ENCODE data around the gene AUH.
"Not testable (repeated sequence)": the region's sequence is repeated elsewhere in the genome, so short reads cannot be mapped to it uniquely, and the experiment has no call there.

AUH gene

DNA sequence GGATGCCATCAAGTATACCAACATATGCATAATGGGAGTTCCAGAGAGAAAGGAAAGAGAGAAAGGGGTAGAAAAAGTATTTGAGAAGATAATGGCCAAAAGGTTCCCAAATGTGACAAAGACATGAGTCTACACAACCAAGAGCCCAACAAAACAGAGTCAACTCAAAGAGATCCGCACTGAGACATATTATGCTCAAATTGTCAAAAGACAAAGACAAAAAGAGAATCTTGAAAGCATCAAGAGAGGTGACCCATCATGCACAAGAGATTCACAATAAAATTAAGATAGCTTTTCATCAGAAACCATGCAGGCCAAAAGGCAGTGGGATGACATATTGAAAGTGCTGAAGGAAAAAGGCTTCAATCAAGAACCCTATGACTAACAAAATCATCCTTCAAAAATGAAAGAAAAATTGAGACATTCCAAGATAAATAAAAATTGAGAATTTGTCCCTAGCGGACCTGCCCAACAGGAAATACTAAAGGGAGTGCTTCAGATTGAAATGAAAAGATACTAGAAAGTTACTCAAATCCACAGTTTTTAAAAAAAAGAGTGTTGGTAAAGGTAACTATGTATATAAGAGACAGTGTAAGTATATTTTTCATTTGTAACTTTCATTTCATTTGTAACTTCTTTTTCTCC lies 160.9 kb downstream of the AUH start:
- no peak for DNase-seq

DNA sequence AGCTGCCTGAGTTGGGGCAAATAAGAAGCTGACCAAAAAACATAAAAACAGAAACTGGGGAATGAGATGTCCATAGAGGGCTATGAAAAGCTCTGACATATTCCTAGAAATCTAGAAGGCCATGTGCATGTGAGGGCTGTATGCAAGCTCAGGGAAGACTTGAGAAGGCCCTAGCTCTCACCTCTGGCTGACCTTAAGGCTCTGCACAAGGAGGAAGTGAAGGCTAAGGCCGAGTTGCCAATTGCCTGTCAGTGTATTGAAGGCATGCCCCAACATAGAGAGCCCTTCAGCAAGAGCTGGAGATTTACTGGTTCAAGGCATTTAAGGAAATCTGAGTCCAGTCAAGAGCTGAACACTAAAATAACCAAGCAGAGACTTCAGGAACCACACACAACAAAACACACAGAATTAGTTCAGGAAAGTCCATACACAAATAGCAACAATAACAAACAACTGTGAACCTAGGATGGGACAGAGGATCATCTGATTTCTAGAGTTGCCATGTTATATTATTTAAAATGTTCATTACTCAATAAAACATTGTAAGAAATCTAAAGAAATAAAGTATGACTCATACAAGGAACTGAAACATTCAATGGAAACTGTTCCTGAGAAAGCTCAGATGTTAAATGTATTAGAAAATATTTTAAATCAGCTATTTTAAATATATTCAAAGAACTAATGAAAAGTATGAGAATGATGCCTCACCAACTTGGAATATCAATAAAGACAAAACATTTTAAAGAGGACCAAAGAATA lies 161.8 kb downstream of the AUH start:
- DNase-seq, result no peak

DNA sequence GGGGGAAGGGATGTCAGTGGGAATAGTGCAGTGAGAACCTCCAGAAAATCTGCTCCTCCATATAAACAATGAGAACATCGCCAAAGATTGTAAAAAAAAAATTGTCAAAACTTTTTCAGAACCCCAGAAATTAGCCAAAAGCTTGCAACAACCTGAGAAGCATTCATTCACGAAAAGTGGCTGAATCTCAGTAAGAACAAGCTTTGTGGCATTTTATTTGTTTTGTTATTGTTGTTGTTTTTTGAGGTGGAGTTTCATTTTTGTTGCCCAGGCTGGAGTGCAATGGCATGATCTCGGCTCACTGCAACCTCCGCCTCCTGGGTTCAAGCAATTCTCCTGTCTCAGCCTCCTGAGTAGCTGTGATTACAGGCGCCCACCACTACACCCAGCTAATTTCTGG lies 162.8 kb downstream of the AUH start:
- DNase-seq, result not testable (repeated sequence)

DNA sequence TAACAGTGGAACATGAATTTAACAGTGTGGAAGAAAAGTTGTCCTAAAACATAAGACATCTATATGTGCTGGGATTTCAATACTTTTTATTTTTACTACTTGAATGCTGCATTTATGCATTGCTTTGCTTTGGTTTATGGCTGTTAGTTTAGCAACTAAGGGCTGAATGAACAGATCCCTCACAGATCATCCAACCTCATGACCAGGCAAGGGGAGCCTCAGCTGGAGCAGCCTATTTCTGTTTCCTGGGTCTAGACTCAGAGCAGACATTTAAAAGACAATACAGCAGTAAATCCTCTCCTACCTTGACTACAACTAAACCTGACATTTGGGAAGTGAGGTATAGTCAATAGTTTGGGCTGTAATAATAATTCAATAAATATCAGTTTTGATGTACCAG lies 163.3 kb downstream of the AUH start:
- no peak for DNase-seq

DNA sequence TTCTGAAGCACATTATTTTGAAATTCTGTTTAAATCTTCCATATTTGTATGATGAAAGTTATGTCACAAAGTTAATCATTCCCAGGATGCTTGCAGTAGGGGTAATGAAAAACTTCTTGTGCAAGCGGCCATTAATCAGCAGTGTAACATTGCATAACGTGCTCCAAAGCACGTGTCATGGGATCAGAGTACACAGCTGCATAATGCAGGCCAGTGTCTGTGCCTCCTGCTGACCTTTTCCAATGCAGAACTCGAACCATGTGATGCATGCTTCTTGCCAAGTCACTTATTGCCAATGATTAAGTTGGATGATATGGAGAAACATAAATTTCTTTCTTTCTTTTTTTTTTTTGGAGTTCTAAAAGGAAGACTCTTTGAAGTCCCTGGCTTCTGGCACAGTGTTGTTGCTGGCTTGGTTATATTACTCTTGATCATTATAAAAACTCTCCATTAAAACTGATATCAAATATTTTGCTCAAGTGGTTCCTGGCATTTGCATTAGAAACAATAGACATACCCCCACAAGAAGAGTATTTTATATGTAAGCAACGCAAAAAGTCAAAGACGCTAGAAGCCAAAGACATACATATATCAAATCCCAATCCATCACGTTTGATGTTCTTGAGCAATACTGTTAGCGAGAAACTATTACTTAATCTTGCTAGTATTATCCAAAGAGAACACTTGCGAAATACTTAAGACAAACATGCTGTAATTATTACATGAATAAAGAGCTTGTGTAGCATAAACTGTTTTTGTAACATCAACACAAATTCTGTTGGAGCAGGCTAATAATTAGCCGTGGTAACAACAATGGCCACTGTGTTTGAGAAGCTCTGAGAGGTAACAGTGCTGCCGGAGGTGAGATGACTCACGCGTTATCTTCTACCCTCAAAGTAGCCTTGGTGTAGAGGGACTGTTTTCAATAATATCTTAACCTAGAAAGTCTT lies 164.2 kb downstream of the AUH start:
- DNase-seq, result no peak

DNA sequence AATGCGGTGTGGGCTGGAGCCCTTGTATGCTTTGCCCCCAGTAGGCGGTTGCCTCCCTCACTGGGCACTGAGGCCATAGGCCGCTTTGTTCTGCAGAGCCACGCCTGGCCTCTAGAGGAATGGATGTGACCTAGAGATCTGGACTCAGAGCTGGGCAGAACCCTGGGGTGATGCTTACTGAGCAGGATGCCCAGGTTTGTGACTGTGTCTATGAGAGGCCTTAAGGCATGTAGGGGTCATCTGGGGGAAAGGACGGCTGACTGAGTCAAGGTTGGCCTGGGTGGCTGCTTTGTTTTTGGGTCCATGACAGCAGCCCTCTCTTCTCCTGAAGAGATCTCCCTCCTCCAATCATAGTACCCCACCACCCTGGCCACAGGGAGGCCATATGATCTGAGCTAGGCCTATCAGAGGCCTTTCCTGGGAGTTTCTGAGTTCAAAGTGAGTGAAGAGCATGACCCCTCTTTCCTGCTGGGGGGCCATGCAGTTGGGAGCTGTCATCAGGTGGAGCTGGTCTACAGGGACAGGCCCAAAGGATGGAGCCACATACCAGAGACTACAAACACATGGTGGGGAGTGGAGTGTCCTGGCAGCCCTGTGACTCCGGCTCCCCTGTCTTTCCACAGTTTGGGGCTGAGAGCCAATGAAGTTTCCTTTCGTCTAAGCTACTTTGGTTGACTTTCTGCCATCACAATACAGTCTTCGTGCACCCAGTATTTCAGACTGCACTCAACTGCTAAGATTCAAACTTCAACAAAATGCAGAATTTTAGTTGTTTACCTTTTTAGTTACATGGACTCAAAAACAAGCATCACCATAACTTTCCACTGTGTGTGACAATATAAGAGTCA lies 165.4 kb downstream of the AUH start:
- DNase-seq, result no peak

DNA sequence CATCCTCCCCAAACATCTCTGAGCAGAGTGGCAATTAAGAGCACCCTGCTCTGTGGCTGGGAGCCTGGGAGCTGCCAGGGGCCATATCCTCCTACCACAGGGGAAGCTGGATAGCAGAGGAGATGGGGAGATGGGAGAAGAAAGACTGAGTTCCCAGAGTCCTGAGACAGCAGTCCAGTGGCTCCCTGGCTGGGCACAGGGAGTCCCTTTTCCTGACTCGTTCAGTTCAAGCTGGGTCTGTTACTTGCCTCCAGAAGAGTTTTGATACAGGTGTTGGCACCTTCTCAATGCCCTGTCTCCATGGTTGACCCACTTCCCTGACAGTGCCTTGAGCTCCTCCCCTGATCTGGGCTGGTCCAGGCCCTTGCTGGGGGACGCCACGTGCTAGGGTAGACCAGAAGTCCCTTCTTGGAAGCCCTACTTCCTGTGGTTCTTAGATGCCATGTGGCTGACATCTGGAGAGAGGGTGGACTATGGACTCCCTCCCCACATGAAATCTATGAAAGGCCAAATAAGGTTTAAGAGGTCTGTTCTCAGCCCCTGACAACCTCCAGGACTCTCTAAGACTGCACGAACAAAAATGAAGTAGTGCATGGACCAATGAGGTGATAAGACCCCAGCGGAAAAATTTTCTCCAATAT lies 166.2 kb downstream of the AUH start:
- DNase-seq, result no peak

DNA sequence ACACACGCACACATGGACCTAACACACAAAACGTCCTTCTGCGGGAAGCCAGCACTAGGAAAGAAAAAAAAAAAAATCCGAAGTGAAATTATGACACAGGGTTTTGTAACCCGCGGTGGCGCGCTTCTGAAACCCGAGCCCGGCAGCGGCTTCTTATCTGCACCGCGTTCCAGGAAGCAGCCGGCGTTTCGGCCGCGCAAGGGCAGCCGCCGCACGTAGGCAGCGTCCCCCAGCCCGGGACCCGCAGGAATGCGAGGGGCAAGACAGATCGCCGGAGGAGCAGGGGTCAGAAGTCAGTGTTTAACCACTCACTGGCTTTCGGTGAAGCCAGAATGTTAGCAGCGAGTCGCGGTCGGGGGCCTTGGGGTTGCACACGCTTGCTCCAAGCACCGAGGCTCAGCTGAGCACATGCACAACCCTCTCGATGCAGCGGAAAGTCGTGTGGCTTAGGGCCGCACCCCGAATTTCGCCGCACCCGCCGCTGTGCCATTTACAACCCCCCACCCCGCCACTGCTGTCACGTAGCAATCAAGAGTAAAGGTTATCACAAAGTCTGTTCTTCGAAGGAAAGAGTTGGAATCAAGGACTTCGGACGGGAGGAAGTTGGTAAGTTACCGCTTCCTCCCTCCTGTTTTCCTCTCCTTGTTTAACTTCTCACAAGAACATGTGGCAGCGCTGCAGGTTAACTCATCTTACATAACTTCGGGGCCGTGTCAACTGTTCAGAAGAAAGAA lies 167.9 kb downstream of the AUH start:
- no peak for DNase-seq

DNA sequence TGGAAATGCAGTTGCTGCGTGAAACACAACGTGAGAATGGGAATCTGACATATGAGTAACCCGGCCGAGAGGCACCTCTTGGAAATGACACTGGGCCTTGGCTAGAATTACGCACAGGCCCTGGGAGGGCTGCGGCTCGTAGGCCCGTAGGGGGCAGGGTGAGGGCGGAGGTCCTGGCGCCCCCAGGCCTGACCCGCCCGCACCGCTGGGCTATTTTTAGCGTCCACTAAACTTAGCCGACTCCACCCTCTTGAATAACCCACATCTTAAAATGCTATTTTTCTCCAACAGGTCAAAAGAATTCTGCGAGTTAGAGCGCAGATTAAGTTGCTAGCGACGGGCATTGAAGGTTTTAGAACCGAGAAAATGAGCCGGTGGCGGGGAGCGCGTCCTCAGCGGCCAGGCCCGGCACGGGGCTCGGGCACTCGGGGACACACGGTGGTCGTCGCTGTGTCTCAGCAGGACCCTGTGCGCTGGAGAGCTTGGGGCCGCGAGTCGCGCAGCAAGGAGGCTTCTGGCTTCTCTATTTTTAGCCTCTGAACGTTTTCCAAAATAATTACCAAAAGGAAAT lies 168.5 kb downstream of the AUH start:
- DNase-seq, result no peak

DNA sequence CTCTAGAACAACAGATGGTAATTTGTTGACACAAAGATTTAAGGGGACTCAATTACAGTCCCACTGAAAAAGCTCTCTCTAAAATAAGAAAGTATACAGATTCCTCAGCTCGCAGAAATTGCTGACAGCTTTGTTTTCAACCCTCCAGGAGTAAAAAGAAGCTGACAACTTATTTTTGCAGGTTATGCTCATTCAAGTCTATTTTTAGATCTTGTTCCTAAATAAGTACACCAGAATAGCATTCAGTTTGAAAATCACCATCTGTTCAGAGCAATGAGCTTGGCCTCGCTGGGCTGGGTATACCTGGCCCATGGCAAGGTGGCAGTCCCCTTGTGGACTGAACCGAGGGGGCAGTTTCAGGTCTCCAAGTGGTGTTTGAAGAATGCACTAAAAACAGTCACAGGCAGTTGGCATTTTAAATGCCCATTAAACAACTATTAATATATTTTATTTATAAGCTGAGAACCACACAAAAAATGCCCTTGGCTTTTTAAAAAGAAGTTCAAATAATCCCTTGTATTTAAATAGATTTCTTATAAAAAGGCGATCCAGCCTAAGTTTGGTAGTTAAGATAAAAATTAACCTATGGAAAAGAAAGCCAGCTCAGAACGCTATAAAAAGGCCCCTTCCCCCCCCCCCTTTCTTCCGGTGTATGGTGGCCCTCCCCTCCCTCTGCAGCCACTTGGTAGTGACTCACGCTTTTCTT lies 169.2 kb downstream of the AUH start:
- no peak for DNase-seq

DNA sequence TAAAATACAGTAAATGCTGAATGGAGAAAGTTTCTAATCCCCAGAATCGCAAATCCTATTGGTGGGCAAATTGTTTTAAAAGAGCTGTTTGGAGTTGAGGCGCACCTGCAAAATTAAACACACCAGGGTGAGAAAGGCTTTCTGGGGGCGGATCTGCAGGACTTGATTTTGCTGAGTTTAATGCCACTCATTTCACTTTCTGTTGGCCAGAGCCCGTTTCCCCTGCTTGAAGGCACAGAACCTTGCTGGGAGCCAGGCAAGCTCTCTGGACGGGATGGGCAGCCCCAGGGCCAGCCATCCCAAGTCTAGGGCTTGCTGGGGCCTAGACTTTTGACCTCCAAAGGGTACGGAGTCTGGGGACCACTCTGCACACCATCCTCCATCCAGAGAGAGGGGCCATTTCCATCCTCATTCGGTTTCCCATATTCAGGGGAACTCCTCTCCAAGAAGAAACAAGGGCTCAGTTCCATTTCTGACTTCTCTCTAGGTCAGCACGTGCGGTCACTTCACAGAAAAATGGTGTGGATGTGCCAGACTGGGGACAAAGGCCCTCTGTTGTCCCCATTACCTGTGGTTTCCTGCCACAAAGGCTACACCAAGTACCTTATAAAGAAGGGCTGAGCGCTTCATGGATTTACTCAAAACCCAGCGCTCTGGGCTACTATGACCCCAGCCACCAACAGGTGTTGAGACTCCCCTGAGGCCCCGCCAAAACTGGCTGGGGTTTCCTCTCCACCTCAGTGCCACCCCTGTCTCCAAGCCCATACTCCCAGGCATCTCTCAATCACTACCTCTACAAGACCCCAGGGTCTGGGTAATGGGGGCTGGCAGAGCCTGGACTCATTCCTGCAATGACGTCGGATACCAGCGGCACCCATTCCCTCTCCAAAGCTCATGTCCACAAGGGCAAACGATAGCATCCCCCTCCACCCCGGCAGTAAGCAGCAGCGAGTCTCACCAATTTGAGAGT lies 170.0 kb downstream of the AUH start:
- no peak for DNase-seq

DNA sequence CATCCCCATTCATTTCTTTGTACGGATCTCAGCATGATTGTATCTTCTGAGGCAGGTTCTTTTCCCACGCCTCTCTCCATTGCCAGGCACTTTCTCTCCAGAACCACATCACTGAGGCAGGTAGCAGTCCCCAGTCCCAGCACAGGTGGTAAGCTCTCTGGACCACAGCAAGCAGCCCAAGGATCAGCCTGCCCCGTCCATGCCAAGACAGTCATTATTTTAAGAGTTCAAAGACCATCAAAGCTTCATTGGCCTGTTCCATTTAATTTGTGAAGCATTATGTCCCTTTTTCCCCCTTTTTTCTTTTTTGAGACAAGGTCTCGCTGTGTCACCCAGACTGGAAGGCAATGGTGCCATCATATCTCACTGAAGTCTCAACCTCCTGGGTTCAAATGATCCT lies 171.7 kb downstream of the AUH start:
- no peak for DNase-seq

DNA sequence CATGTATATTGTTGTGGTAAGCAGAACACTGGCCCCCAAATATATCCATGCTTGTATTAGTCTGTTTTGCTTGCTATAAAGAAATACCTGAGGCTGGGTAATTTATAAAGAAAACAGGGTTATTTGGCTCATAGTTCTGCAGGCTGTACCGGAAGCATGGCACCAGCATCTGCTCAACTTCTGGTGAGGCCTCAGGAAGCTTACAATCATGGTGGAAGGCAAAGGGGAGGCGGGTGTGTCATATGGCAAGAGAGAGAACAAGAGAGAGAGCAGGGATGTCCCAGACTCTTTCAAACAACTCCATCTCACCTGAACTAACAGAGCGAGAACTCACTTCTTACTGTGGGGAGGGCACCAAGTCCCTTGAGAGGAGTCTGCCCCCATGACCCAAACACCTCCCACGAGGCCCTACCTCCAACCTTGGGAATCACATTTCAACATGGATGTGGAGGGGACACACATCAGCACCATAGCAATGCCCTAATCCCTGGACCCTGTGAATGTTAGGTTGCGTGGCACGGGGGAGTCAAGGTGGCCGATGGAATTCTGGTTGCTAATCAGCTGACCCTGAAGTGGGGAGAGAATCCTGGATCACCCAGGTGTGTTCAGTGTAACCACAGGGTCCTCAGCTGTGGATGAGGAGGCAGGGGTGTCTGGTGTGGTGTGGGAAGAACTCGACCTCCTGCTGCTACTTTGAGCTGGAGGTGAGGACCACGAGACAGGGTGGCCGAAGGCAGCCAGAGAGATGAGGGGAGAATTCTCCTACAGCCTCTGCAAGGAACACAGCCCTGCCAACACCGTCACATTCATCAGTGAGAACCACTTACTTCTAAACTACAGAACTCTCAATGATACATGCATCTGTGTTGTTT lies 172.8 kb downstream of the AUH start:
- no peak for DNase-seq

DNA sequence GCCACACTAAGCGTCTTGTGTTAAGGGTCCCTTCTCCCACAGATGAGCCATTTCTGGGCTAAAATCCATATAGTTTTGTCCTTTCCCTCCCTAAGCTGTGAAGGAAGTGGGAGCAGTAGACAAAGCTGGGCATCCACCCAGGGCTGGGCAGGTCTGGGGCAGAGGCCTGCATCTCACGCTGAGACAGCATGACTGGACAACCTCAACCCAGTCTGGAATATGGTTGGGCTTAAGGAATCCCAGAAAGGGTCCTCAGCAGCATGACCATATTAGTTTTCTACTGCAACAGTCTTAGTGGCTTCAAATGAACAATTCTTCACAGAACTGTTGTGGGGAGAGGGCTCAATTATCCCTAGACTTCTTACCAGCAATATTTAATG lies 173.8 kb downstream of the AUH start:
- no peak for DNase-seq

DNA sequence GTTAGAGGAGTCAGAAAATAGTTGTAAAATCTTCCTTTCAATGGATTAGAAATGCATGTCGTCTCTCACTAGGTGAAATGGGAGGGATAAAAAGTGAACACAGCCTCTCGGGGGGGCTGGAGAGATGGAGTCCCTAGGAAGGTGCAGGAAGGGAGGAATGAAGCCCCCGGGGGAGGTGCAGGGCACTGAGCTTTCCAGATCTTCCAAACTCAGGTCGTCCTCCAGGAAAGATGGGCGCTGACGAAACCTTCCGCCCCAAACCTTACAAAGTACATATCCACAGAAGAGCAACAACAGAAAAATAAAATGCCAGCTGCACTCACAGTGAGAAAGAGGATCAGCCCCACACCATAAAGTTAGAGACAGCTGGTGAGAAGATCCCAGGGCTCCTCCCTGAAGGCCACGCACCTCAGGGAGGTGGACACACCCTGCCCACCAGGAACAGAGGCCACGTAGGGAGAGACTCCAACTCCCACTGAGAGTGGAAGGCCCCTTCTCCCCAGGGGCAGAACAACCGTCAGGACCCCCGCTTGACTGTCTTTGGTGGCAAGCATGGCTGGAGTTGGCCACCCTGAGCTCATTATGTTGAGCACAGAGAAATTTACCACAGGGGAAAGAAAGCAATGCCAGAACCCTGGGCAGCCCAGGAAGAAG lies 174.3 kb downstream of the AUH start:
- no peak for DNase-seq

DNA sequence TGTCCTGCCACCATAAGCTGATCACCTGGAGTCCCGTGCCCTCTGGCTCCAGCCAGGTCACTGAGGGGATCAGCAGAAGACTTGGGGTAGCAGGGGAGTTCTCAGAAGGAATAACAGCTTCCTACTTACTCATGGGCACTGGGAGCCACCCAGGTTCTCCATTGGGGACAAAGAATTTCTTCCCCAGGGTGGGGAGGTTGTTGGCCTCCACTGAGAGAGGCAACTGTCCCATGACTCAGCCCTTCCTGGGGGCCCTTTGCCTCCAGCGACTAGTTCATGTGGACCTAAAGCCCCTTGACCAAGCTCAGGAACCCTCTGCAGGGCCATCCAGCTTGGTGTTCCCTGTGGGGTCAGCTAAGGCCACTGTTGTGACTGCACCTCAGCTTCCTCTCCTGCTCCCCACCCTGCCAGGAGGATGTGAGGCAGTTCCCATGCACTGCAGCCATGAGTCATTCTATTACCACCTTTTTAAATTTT lies 175.0 kb downstream of the AUH start:
- no peak for DNase-seq

DNA sequence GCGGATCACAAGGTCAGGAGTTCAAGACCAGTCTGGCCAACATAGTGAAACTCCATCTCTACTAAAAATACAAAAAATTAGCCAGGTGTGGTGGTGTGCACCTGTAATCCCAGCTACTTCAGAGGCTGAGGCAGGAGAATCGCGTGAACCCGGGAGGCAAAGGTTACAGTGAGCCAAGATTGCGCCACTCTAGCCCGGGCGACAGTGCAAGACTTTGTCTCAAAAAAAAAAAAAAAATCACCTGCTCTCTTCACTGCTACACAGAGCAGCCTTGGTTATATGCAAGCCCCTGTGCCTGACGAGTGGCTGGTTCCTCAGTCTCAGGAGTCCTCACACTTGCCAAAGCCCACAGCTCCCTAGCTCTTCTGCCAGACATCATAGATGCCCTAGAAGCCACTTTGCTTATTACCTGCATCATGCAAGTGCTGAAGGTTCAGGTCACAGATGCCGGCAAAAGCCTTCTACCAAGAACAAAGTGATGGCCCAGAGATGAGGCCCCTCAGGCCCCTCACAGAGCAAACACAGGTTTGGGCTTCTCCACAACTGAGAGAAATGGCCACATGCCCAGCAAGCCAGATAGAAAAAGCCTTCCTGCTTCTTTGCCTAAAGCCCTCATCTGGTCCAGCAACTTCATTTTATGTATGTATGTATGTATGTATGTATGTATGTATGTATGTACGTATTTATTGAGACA lies 176.4 kb downstream of the AUH start:
- no peak for DNase-seq
